ENCODE data around the gene FGF14. TPM values are rescaled to one million over a fixed set of nuclear protein-coding genes. Genes with fewer than 3 reads are reported as not detected.
A peak's percentile ranks its signal among the peaks of the same experiment; 100 is the strongest.

FGF14 gene
- total RNA-seq, 2 donors from 2014 or later, result under 0.01 to 0.28 TPM

DNA sequence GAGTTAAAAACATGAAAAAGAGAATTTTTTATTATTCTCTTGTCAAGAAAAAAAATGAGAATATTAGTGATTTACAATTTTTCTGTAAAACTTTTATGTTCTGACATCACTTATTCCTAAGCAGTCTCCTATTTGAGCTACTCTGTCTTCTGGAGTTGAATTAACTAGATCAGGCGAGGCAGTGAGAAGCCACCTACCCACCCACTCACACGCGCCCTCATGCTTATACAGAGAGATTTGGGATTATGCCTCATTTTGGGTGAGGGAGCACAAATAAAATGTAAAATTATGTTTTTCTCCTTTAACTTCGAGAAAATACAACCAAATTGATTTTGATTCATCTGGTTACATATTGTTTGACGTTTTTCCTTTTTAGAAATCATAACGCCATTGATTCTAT is 524.9 kb downstream of the FGF14 start:
- intact Hi-C loops (cut with DNase I), result no loop called here
- no peak for TF ChIP-seq CTCF (IDR thresholded peaks at IDR 0.05)
- no peak for TF ChIP-seq POLR2A (IDR thresholded peaks at IDR 0.05)
- TF ChIP-seq POLR2AphosphoS5 (IDR thresholded peaks at IDR 0.05), result no peak
- H3K36me3 ChIP-seq, result no peaks in the 10 kb centered on the region
- 92% methylated on average over 6 of the region's 6 CpGs for WGBS
- no peaks in the 10 kb centered on the region for H3K27me3 ChIP-seq (replicated peaks; ENCODE audit: insufficient read depth)
- H3K27ac ChIP-seq, result no peak overlapping the region
- H3K4me1 ChIP-seq (replicated peaks), result no peaks in the 10 kb centered on the region
- no peak overlapping the region for H3K4me3 ChIP-seq
- no peak for DNase-seq (ENCODE audit: low spot score)
- H3K9me3 ChIP-seq, result no peaks in the 10 kb centered on the region

DNA sequence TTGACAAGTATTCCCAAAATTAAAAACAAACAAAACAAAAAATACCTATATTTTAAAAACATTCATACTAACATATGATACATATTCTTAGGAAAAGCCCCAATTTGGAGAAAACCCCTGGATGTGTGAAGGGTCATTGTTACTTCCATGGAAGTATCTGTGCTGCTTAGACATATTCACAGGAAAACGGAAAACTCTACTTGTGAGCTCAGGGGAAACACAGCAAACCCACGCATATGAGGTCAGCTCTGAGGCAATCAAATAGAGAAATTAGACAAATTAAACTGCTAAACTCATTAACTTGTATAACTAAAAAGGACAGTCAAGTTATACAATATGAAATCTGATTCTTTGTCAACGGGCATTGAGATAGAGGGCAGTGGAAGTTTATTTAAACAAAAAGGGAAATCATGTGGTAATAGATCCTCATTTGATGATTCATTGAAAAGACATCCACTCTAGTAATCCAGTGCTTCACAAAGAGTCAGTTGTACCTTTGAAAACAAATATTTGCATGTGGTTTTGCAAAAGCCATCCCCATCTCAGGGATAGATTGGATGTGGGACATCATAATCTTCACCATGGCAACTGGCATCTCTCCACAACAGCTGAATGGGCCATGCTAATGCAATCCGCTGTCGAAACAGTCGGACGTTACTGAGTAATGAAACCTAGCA is 526.0 kb downstream of the FGF14 start:
- Histone ChIP-seq H3K36me3 (no peaks in the 10 kb centered on the region), H3K27ac (no peak overlapping the region), H3K4me3 (no peak overlapping the region), H3K4me1 (replicated peaks) (no peaks in the 10 kb centered on the region), H3K27me3 (replicated peaks; ENCODE audit: insufficient read depth) (no peaks in the 10 kb centered on the region), H3K9me3 (no peaks in the 10 kb centered on the region)
- intact Hi-C loops (cut with DNase I), result no loop called here
- WGBS, result 39% methylated on average over 7 of the region's 7 CpGs
- TF ChIP-seq POLR2AphosphoS5 (IDR thresholded peaks at IDR 0.05) (no peak), POLR2A (IDR thresholded peaks at IDR 0.05) (no peak), CTCF (IDR thresholded peaks at IDR 0.05) (no peak)
- peak; percentile 10 for DNase-seq (ENCODE audit: low spot score)

DNA sequence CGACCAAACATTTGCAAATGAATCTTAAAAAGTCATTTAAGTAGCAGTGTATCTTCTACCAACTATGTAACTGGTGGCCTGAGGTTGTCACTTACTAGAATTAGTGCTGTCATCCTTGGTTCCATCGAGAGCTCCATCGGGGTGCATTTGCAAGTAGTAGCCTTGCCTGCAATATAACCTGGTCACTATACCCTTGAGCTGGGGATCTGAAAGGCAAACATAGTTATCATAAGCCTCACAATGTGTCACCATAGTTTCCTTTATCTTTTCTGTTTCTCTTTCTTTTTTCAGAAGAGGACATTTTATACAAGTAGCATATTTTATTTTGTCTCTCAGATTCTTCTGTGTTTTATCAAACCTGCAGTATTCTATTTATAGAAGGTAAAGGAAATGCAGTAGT is 526.8 kb downstream of the FGF14 start:
- whole genome bisulfite sequencing, result 92% methylated on average over 3 of the region's 3 CpGs
- intact Hi-C loops (cut with DNase I), result no loop called here

GRCh38 chr13:101869553-101869952 is 532.3 kb downstream of the FGF14 start:
- DNase-seq (ENCODE audit: low spot score), result no peak
- no peaks in the 10 kb centered on the region for H3K9me3 ChIP-seq
- no peak overlapping the region for H3K27ac ChIP-seq

More for the DNA sequence above, 526.8 kb downstream of the FGF14 start:
- no peaks in the 10 kb centered on the region for H3K4me1 ChIP-seq (replicated peaks)
- DNase-seq (ENCODE audit: low spot score), result no peak
- no peaks in the 10 kb centered on the region for H3K9me3 ChIP-seq
- no peak for TF ChIP-seq POLR2AphosphoS5 (IDR thresholded peaks at IDR 0.05)
- no peak for TF ChIP-seq POLR2A (IDR thresholded peaks at IDR 0.05)
- no peak for TF ChIP-seq CTCF (IDR thresholded peaks at IDR 0.05)
- no peaks in the 10 kb centered on the region for H3K36me3 ChIP-seq
- no peaks in the 10 kb centered on the region for H3K27me3 ChIP-seq (replicated peaks; ENCODE audit: insufficient read depth)
- no peak overlapping the region for H3K27ac ChIP-seq
- no peak overlapping the region for H3K4me3 ChIP-seq

More at GRCh38 chr13:101869553-101869952, 532.3 kb downstream of the FGF14 start:
- Histone ChIP-seq H3K4me1 (replicated peaks) (no peaks in the 10 kb centered on the region), H3K4me3 (no peak overlapping the region), H3K36me3 (no peaks in the 10 kb centered on the region), H3K27me3 (replicated peaks; ENCODE audit: insufficient read depth) (no peaks in the 10 kb centered on the region)
- intact Hi-C loops (cut with DNase I), result no loop called here
- TF ChIP-seq POLR2A (IDR thresholded peaks at IDR 0.05), result no peak
- TF ChIP-seq POLR2AphosphoS5 (IDR thresholded peaks at IDR 0.05), result no peak
- no peak for TF ChIP-seq CTCF (IDR thresholded peaks at IDR 0.05)
